Ascending aorta (tissue), 2 donors: Measurements from ENCODE around the gene CLPSL1. TPM values are rescaled to one million over a fixed set of nuclear protein-coding genes. Genes with fewer than 3 reads are reported as not detected.

Experiments
- DNase-seq, 2 donors: peaks; one replicate each; pipeline ENCODE4 v3.0.0-alpha.2; 2019; ENCODE audit warnings: low spot score in 2 of 2
- H3K27ac ChIP-seq, 2 donors: fragments of 200-600 bp; sonication (generic); one replicate each; pipeline ENCODE4 v1.5.1; 2016 to 2017; ENCODE audit warnings: mild to moderate bottlenecking in 1 of 2
- H3K27me3 ChIP-seq: fragments of 200-600 bp; sonication (generic); one replicate; pipeline ENCODE4 v1.5.1; 2017
- H3K36me3 ChIP-seq, 2 donors: fragments of 200-600 bp; sonication (generic); one replicate each; pipeline ENCODE4 v1.5.1; 2016
- H3K4me1 ChIP-seq, 2 donors: fragments of 200-600 bp; sonication (generic); one replicate each; pipeline ENCODE4 v1.5.1; 2016 to 2017; ENCODE audit warnings: mild to moderate bottlenecking in 1 of 2
- H3K4me3 ChIP-seq, 2 donors: fragments of 200-600 bp; sonication (generic); one replicate each; pipeline ENCODE4 v1.5.1; 2016 to 2017; ENCODE audit warnings: mild to moderate bottlenecking in 1 of 2
- H3K9me3 ChIP-seq, 2 donors: fragments of 200-600 bp; sonication (generic); one replicate each; pipeline ENCODE4 v1.5.1; 2016
- intact Hi-C: fragments of 100-400 bp; cut with DNase I; formaldehyde crosslinking; loops from one replicate; pipeline ENCODE4 v1.15.1; 2023
- total RNA-seq: library from RNA; depleted of rRNA; stranded (reverse); fragments of >200 nt; gene quantifications from one replicate; pipeline ENCODE4 v1.1.0, GENCODE V29; 2016
- TF ChIP-seq, protein P1 (sequence below), 3 experiments: fragments of 200-600 bp in 2 of 3; fragments of 450-650 bp in 1 of 3; sonication (generic) in 2 of 3; IDR thresholded peaks; one replicate each; pipeline ENCODE4 v1.5.1; 2016 to 2019; ENCODE audit warnings: antibody characterized with exemption in 3 of 3, mild to moderate bottlenecking in 1 of 3, moderate library complexity in 1 of 3

CLPSL1 gene
- total RNA-seq, 1 donor from 2014 or later: not detected

DNA sequence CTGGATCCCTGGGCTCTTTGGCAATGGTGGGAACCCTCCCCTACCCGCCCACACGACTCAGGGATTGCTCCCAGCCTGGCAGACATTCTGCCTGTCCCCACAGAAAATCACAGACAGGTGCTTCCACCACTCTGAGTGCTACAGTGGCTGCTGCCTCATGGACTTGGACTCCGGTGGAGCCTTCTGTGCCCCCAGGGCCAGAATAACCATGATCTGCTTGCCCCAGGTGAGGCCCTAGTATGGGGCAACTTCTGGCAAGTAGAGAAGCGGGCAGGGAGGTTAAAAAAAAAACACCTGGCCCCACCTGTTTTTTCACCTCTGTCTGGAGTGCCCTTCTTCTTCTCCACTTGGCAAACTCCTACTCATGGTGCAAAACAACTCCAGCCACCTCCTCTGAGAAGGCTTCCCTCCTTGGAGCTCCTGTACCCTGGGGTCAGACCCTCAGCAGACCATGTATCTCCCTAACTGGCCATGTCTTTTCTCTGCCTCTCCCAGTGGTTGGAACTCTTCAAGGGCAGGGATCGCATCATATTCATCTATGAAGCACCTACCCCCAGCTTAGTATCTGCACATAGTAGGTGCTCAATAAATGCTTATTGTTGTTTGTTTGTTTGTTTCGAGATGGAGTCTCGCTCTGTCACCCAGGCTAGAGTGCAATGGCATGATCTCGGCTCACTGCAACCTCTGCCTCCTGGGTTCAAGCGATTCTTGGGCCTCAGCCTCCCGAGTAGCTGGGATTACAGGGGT is 3.3 kb upstream of the CLPSL1 start:
- no peak overlapping the region for H3K4me3 ChIP-seq
- H3K36me3 ChIP-seq: no peaks in the 10 kb centered on the region
- intact Hi-C loops: no loop called here
- no peak for DNase-seq
- no peaks in the 10 kb centered on the region for H3K27me3 ChIP-seq
- H3K9me3 ChIP-seq: no peaks in the 10 kb centered on the region
- peaks cover 0 to 4% of the 10 kb centered on the region in 2 donors for H3K4me1 ChIP-seq
- H3K27ac ChIP-seq: no peak overlapping the region
- TF ChIP-seq, protein P1, sequence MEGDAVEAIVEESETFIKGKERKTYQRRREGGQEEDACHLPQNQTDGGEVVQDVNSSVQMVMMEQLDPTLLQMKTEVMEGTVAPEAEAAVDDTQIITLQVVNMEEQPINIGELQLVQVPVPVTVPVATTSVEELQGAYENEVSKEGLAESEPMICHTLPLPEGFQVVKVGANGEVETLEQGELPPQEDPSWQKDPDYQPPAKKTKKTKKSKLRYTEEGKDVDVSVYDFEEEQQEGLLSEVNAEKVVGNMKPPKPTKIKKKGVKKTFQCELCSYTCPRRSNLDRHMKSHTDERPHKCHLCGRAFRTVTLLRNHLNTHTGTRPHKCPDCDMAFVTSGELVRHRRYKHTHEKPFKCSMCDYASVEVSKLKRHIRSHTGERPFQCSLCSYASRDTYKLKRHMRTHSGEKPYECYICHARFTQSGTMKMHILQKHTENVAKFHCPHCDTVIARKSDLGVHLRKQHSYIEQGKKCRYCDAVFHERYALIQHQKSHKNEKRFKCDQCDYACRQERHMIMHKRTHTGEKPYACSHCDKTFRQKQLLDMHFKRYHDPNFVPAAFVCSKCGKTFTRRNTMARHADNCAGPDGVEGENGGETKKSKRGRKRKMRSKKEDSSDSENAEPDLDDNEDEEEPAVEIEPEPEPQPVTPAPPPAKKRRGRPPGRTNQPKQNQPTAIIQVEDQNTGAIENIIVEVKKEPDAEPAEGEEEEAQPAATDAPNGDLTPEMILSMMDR (IDR thresholded peaks at IDR 0.05): no peak

DNA sequence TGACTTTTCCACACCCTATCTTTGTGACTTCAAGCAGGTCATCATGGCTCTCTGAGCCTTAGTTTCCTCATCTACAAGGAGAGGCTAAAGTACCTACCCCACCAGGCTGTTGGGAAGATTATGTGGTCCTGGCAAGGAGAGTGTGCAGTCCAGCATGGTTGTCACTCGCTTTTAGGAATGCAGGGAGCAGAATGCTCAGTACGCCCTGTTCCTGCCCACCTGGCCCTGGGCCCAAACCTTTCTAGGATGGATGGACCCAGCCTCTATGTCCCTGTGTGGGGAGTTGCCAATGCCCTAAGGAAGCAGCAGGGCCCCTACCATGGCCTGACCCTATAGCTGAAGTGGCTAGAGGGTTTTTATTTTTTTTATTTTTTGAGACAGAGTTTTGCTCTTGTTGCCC is 2.4 kb upstream of the CLPSL1 start:
- Histone ChIP-seq H3K27me3 (no peaks in the 10 kb centered on the region), H3K4me3 (no peak overlapping the region), H3K9me3 (no peaks in the 10 kb centered on the region), H3K4me1 (peaks cover 0 to 4% of the 10 kb centered on the region in 2 donors), H3K36me3 (no peaks in the 10 kb centered on the region), H3K27ac (no peak overlapping the region)
- TF ChIP-seq, protein P1 (IDR thresholded peaks at IDR 0.05): no peak
- intact Hi-C loops: no loop called here
- DNase-seq: no peak

DNA sequence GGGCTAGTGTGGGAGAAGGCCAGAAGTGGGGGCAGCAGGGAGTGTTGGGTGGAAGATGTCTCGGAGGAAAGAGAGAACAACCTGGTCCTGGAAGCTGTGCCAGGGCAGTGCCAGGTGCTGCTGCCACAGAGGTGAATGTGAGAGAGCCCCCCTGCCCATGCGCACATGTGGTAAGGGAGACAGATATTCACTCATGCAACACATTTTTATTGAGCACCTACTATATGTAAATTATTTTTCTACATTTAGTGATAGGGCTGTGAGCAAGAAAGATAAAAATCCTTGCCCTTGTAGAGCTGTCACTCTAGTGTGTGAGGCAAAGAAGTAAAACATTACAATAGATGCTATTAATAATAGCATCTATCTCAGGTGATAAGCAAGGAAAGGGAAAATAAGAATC is 471 bp downstream of the CLPSL1 start:
- H3K4me3 ChIP-seq: no peak overlapping the region
- intact Hi-C loops: no loop called here
- H3K27ac ChIP-seq: no peak overlapping the region
- TF ChIP-seq, protein P1 (IDR thresholded peaks at IDR 0.05): no peak
- H3K27me3 ChIP-seq: no peaks in the 10 kb centered on the region
- no peak for DNase-seq
- H3K36me3 ChIP-seq: no peaks in the 10 kb centered on the region
- peaks cover 0 to 3% of the 10 kb centered on the region in 2 donors for H3K4me1 ChIP-seq
- no peaks in the 10 kb centered on the region for H3K9me3 ChIP-seq

DNA sequence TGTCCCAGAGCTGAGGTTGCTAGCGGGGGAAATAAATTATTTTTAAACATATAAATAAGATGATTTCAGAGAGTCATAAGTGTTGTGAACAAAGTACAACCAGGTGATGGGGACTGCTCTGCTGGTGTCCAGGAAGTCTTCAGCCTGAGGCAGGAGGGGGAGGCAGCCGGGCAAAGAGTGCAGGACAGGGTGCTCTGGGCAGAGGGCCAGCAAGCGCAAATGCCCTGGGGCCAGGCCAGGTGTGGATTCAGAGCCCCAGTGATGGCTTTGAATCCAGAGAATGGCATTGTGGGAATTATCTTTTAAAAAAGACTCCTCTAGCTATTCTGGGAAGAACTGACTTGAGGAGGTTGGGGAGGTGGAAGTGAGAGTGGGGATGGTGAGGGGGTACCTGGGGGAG is 1.6 kb downstream of the CLPSL1 start:
- DNase-seq: no peak
- Histone ChIP-seq H3K4me1 (no peaks in the 10 kb centered on the region), H3K27ac (no peak overlapping the region), H3K4me3 (no peak overlapping the region), H3K9me3 (no peaks in the 10 kb centered on the region), H3K27me3 (no peaks in the 10 kb centered on the region), H3K36me3 (no peaks in the 10 kb centered on the region)
- TF ChIP-seq, protein P1 (IDR thresholded peaks at IDR 0.05): no peak
- intact Hi-C loops: no loop called here

DNA sequence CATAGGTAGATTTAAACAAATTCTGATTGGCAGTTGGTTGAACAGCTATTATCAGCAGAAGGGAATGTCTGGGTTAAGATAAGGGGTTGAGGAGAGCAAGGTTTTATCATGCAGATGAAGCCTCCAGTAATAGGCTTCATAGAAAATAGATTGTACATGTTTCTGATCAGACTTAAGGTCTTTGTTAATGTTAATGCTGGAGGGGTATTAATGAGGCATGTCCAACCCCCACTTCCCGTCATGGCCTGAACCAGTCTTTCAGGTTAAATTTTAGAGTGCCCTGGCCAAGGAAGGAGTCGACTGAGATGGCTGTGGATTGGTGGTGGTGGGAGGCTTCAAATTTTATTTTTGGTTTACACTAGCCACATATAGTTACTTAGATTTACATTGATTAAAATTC is 3.4 kb downstream of the CLPSL1 start:
- TF ChIP-seq, protein P1 (IDR thresholded peaks at IDR 0.05): no peak
- Histone ChIP-seq H3K27me3 (no peaks in the 10 kb centered on the region), H3K36me3 (no peaks in the 10 kb centered on the region), H3K4me1 (no peaks in the 10 kb centered on the region), H3K27ac (no peak overlapping the region), H3K4me3 (no peak overlapping the region), H3K9me3 (no peaks in the 10 kb centered on the region)
- no peak for DNase-seq
- intact Hi-C loops: no loop called here
